HG03060 (cell line): ENCODE measurements around the gene RHOXF2.
"Not testable (repeated sequence)": the region's sequence is repeated elsewhere in the genome, so short reads cannot be mapped to it uniquely, and the experiment has no call there.

Experiments
- ATAC-seq: cut with Tn5 transposase; IDR thresholded peaks from one replicate; pipeline ENCODE4 v1.9.1; 2021; ENCODE audit warnings: low read depth, moderate number of reproducible peaks; ENCODE audit not compliant: unreplicated experiment

Gene RHOXF2

GRCh38 chrX:120158313-120158712 lies at the start of gene RHOXF2:
Gene RHOXF2 (plus strand): TSS chrX:120158613. CDS start chrX:120158751, 138 bp downstream.
- ATAC-seq, result not testable (repeated sequence)

- ATAC-seq, result no peak
These were observed 49.0 kb upstream of the RHOXF2 start for GRCh38 chrX:120109378-120109777.

GRCh38 chrX:120111611-120112010 lies 46.8 kb upstream of the RHOXF2 start:
- ATAC-seq, result no peak

DNA sequence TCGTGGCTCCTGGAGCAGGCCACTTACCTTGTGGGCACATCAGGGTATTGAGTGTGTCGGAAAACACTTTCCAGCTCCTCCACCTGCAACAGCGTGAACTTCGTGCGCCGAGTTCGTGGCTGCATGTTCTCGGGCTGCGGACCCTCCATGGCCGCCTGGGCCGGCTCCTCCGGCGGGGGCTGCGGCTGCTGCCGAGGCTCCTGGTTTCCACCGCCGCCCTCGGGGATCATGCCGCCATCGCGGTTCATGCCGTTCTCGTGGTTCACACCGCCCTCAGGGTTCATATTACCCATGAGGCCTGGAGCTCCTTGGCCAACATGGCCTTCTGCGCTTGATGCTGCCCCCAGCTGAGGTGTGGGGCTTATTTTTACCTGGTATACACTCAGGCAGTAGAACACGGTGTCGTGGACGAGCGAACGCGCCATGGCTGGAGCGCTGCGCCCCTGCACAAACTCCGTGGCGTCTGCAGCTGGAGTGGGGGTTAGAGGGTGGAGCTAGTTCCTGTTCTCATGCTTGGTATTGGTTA lies 42.9 kb upstream of the RHOXF2 start, which contains the start of gene RHOXF1:
Gene RHOXF1 (minus strand): TSS at position 476 of the 526 bp plus-strand sequence. CDS start 51 bp downstream, at position 425.
- no peak for ATAC-seq

DNA sequence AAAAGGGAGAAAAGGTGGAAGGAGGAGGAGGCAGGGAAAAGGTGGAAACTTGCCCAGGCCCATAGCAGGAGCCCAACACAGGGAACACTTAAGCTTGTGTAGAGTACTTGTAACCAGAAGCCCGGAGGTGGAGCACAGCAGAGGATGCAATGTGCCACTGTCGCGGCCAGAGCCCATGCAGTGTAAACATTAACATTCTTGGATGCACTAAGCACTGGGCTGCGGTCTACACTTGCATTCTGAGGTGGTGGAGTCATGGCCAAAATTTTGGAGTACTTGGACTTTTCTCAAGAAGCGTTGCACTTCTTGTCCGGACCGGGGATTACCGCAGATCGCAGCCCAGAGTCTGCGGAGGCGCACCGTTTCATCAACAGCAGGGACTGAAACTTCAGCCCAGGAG lies 38.2 kb upstream of the RHOXF2 start:
- ATAC-seq, result no peak

GRCh38 chrX:120125444-120125843 lies 33.0 kb upstream of the RHOXF2 start:
- no peak for ATAC-seq

- not testable (repeated sequence) for ATAC-seq
These were observed 30.0 kb upstream of the RHOXF2 start for GRCh38 chrX:120128306-120128846.

GRCh38 chrX:120136128-120136527 lies 22.3 kb upstream of the RHOXF2 start:
- ATAC-seq, result no peak

DNA sequence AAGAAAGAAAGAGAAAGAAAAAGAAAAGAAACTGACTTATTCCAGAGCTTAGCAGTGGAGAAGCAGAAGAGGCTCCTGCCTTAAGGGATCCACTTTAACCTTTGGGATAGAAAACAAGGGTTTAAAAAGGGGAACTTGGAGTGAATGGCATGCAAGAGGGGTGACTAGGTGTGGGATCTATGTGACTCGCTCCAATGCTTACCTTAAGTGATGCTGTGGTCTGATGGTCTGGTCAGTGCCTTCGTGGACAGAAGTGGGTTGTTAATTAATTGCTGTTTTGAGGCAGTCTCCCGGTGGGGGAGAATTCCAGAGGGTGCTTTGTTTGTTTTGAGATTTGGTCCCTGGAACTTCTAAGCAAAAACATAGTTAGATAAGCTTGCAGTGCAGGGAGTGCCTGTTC lies 21.6 kb upstream of the RHOXF2 start:
- no peak for ATAC-seq

DNA sequence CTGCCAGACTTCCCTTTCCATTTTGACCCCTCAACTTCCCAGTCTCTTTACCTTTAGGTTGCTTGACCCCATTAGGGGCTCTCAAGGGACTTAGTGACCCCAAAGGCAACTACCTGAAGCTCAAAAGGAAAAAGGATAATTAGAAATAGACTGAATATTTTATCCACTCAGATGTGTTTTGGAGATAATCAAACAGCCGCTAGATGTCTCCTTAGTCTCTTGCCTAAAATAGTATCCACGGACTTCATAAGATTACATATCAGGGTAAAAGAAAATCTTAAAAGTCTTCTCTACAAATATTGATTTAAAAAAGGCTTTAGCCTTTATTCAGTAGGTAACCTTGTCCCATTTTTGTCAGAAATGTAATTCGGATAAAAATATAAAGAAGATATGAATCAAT lies 21.0 kb upstream of the RHOXF2 start:
- no peak for ATAC-seq

GRCh38 chrX:120140293-120140981 lies 18.0 kb upstream of the RHOXF2 start:
- no peak for ATAC-seq

DNA sequence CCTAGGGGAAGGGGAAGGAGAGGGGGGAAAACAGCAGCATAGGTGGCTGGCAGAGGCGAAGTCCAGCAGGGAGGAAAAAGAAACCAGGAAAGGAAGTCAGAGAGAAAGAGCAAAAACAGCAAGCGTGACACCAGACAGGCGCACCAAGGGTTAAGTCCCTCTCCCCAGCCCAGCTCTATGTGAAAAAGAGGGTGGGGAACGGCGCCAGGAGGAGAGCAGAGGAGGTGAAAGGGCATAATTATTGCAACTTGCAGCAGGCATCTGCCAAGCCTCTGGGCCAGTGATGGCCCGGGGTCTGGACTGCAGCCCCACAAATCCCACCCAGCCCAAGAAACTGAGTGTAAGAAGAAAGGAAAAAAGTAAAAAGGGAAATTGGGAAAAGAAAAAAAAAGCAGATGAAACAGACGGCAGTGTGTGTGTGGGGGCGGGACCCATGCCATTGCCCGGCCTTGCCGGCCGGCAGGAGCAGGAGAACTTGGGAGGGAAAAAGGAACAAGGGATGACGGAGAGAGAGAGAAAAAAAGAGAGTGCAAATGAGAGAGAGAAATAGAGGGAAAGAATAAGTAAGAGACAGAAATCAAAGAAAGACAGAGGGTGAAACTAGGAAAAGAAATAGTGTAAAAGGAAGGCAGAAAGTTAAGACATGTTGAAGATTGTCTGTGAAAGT lies 14.1 kb upstream of the RHOXF2 start:
- ATAC-seq, result no peak

- ATAC-seq, result no peak
These were observed 13.0 kb upstream of the RHOXF2 start for GRCh38 chrX:120145295-120145925.

- not testable (repeated sequence) for ATAC-seq
These were observed 12.1 kb upstream of the RHOXF2 start for GRCh38 chrX:120146323-120146722.

- no peak for ATAC-seq
These were observed 10.9 kb upstream of the RHOXF2 start for GRCh38 chrX:120147537-120147936.

GRCh38 chrX:120150109-120150744 lies 8.2 kb upstream of the RHOXF2 start:
- not testable (repeated sequence) for ATAC-seq

DNA sequence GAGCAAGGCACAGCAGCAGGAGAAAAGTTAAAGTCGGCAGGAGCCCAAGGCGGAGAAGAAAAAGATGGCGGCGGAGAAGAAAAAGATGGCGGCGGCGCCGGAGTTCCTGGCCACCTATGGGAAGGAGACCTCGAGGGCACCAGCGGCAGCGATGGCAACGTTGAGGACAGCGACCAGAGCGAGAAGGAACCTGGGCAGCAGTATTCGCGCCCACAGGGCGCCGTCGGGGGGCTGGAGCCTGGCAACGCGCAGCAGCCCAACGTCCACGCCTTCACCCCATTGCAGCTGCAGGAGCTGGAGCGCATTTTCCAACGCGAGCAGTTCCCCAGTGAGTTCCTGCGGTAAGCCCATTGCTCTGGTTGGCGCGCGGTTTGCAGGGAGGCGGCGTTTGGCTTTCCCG lies 673 bp downstream of the RHOXF2 start:
- ATAC-seq, result not testable (repeated sequence)

GRCh38 chrX:120193254-120193653 lies 34.8 kb downstream of the RHOXF2 start:
- not testable (repeated sequence) for ATAC-seq

GRCh38 chrX:120193720-120194119 lies 35.3 kb downstream of the RHOXF2 start:
- peak; percentile 49 for ATAC-seq

- not testable (repeated sequence) for ATAC-seq
These were observed 37.4 kb downstream of the RHOXF2 start for GRCh38 chrX:120195786-120196185.
